ENCODE results near the gene WBP2NL. TPM values are rescaled to one million over a fixed set of nuclear protein-coding genes. Genes with fewer than 3 reads are reported as not detected.

Gene WBP2NL
- total RNA-seq, 1 donor from 2014 or later, result 0.26 TPM

DNA sequence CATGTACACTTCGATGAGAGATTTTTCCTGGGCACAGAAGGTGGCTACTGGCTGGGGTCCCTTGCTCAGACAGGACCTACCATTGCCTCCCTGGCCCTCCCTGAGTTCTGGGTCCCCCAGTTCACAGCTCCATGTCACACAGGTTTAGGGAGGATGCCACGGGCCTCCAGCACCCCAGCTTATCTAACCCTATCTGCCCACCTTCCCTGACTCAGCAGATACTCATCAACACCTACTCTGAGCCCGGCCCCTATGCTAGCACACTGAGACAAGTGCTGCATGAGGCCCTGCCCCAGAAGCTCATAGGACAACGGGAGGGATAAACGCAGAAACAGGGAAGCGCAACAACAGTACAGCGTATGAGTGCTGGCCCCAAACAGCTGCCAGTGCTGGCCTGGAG is 62.5 kb downstream of the WBP2NL start:
- FAIRE-seq (no peak), DNase-seq (ENCODE audit: low read depth) (no peak)
- TF ChIP-seq, protein P1, sequence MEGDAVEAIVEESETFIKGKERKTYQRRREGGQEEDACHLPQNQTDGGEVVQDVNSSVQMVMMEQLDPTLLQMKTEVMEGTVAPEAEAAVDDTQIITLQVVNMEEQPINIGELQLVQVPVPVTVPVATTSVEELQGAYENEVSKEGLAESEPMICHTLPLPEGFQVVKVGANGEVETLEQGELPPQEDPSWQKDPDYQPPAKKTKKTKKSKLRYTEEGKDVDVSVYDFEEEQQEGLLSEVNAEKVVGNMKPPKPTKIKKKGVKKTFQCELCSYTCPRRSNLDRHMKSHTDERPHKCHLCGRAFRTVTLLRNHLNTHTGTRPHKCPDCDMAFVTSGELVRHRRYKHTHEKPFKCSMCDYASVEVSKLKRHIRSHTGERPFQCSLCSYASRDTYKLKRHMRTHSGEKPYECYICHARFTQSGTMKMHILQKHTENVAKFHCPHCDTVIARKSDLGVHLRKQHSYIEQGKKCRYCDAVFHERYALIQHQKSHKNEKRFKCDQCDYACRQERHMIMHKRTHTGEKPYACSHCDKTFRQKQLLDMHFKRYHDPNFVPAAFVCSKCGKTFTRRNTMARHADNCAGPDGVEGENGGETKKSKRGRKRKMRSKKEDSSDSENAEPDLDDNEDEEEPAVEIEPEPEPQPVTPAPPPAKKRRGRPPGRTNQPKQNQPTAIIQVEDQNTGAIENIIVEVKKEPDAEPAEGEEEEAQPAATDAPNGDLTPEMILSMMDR (IDR thresholded peaks at IDR 0.05; ENCODE audit: insufficient read depth, low read length, severe bottlenecking), result no peak
- Histone ChIP-seq H3K36me3 (ENCODE audit: control insufficient read depth, insufficient read depth, low read length) (peaks cover 5% of the 10 kb centered on the region), H3K4me3 (ENCODE audit: low read depth, low read length) (no peak overlapping the region), H3K27me3 (ENCODE audit: control insufficient read depth, insufficient read depth, low read length) (no peaks in the 10 kb centered on the region)

DNA sequence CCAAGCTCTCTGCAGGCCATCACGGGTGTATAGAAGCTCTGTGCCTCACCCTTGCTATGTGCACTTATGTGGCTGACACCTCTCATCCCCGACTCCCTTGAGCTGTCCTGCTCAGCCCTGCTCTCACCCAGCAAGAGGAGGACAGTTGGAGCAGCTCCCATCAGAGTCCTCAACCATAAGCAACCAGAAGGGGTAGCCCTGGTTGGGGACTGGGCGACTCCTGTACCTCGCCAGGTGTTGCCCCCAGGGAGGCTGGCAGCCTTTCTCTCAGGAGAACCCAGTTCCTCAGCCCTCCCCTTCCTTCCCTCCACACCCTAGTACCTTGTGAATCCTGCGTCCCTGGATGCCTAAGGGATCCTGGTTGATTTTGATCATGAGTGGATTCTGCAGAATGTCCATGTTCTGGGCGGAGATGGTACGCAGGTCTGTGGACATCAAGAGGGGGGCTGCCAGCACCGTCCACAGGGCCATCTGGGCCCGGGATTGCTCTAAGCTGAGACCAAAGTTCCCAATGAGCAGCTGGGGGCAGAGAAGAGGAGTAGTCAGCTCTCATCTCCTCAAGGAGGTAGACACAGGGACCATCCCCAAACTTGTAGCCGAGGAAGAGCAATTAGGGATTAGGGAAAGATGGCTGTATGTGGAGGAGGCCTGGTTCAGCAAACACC is 64.0 kb downstream of the WBP2NL start:
- no peaks in the 10 kb centered on the region for H3K27me3 ChIP-seq (ENCODE audit: control insufficient read depth, insufficient read depth, low read length)
- peaks cover 10% of the 10 kb centered on the region for H3K36me3 ChIP-seq (ENCODE audit: control insufficient read depth, insufficient read depth, low read length)
- TF ChIP-seq, protein P1 (IDR thresholded peaks at IDR 0.05; ENCODE audit: insufficient read depth, low read length, severe bottlenecking), result no peak
- DNase-seq (ENCODE audit: low read depth), result no peak
- no peak overlapping the region for H3K4me3 ChIP-seq (ENCODE audit: low read depth, low read length)
- FAIRE-seq, result no peak

DNA sequence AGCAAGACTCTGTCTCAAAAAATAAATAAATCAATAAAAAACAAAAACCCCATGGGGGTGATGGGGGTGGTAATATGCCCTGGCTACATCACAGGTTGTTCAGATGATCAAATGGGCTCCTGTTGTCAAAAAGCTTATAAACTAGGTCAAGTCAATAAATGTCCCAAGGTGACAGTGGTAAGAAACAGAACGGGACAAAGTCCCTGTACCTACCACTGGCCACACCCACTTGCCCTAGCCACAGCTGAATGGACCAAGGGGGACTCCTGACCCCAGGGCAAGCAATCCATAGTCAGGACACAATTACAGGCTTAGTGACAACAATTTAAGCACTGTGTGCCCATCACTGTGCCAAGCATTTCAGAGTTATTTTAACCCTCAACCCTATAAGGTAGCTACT is 66.0 kb downstream of the WBP2NL start:
- TF ChIP-seq, protein P1 (IDR thresholded peaks at IDR 0.05; ENCODE audit: insufficient read depth, low read length, severe bottlenecking), result no peak
- FAIRE-seq, result no peak
- H3K36me3 ChIP-seq (ENCODE audit: control insufficient read depth, insufficient read depth, low read length), result peaks cover 14% of the 10 kb centered on the region
- no peak overlapping the region for H3K4me3 ChIP-seq (ENCODE audit: low read depth, low read length)
- H3K27me3 ChIP-seq (ENCODE audit: control insufficient read depth, insufficient read depth, low read length), result no peaks in the 10 kb centered on the region
- no peak for DNase-seq (ENCODE audit: low read depth)

DNA sequence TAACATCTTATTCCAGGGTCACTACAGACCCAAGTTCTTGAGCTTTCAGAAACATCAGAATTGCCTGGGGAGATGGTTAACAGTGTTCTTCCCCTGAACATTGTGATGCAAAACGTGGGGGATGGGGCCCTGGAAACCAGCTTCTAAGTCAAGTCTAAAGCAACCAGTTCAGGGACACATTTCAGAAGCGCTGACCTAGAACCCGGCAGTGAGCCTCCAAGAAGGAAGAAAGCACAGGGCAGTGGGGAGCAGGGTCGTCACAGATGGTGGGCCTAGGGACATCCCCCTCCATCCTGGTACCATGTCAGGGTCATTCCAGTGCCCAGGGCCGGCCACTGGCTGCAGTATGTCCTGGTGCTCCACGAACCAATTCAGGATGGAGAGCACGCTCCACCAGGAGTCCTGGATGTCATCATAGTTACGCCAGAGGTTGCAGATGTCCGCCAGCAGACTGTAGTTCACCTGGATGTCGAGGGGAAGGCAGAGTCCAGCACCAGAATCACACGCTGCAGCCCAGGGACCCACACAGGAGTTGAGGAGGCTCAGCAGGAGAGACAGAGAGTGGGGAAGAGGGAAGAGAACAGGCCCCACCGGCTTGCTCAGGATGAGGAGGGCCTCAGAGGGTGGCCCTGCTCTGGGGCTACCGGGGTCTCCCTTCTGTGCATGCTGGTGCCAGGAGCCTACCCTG is 67.0 kb downstream of the WBP2NL start:
- H3K27me3 ChIP-seq (ENCODE audit: control insufficient read depth, insufficient read depth, low read length), result no peaks in the 10 kb centered on the region
- no peak overlapping the region for H3K4me3 ChIP-seq (ENCODE audit: low read depth, low read length)
- FAIRE-seq (no peak), DNase-seq (ENCODE audit: low read depth) (no peak)
- TF ChIP-seq, protein P1 (IDR thresholded peaks at IDR 0.05; ENCODE audit: insufficient read depth, low read length, severe bottlenecking), result no peak
- H3K36me3 ChIP-seq (ENCODE audit: control insufficient read depth, insufficient read depth, low read length), result peaks cover 12% of the 10 kb centered on the region

DNA sequence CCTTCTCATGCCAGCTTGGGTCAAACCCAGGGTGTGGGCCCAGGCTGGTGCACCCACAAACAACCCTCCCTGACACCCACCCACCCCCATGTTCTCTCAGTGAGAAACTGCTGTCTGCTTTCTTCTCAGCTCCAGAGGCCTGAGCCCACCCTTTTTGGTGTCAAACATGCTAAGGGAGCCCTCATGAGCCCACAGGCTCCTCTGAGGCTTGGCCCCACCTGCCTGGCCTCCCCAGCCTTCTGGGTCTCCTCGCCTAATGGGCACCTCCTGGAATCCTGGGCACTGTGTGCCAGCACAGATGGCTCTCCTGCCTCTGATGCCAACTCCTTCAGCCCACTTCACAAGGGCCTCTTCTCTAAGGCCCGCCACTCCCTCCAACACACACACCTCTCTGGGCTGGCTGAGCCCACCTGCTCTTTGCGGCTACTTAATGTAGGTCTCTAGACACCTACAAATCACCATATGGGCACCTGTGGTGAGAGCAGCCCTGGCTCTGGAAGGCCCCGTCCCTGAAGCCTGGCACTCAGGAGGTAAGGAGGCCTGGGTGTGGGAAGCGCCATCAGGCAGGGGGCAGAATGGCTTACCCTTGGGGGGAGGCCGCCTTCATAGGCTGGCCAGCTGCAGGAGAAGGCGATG is 67.7 kb downstream of the WBP2NL start:
- Histone ChIP-seq H3K4me3 (ENCODE audit: low read depth, low read length) (no peak overlapping the region), H3K27me3 (ENCODE audit: control insufficient read depth, insufficient read depth, low read length) (no peaks in the 10 kb centered on the region), H3K36me3 (ENCODE audit: control insufficient read depth, insufficient read depth, low read length) (peaks cover 12% of the 10 kb centered on the region)
- FAIRE-seq (no peak), DNase-seq (ENCODE audit: low read depth) (no peak)
- TF ChIP-seq, protein P1 (IDR thresholded peaks at IDR 0.05; ENCODE audit: insufficient read depth, low read length, severe bottlenecking), result no peak

Data from bronchial epithelial cell (primary cell).